ENCODE data around the gene ARHGAP45.

ARHGAP45 gene

DNA sequence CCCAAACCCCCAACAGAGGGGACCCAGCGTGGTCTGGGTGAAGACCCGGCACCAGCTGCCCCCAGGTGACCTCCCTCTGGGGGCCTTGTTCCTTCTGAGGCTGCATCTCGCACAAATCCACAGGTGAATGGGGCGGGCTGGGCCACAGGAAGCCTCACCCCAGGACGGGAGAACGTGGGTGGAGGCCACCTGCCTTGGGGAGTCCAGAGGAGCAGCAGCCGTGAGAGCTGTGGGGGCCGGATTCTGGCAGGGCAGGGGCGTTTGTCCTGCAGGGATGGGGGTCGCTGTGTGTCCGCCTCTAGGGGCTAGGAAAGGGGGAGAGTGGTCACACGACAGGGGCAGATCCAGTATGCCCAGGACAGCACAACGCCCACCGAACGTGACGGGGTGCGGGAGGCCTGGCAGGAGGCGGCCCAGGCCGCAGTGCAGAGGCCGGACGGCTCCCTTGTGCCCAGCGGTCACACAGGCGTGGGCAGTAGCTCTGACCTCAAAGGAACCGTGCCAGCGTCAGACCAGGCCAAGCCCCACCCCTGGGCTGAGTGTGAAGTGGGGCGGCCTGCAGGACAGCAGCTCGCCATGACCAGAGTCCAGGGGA is 21.5 kb downstream of the ARHGAP45 start:
- Histone ChIP-seq H3K9me2 (replicated peaks; ENCODE audit: control insufficient read depth, low read length) (no peaks in the 10 kb centered on the region), H3F3A (ENCODE audit: control insufficient read depth, insufficient read depth) (peaks cover 13% of the 10 kb centered on the region), H3K4me1 (ENCODE audit: control insufficient read depth, low read length) (peaks cover 36% of the 10 kb centered on the region), H4K20me1 (ENCODE audit: control insufficient read depth, insufficient read depth, low read depth, low read length) (peaks cover 2% of the 10 kb centered on the region; the same call in 1 of the 2 replicates), H3K9me3 (ENCODE audit: control insufficient read depth, insufficient read depth, low read length) (no peaks in the 10 kb centered on the region), H3K36me3 (ENCODE audit: control insufficient read depth, low read length) (peaks cover 88% of the 10 kb centered on the region), H3K27ac (ENCODE audit: low read depth, low read length) (peak overlapping the region; percentile 88), H3K79me2 (ENCODE audit: control insufficient read depth, low read length) (peaks cover 26% of the 10 kb centered on the region), H3K4me2 (ENCODE audit: low read length) (peak overlapping the region; percentile 61), H3K4me3 (ENCODE audit: low read length) (peak overlapping the region; percentile 37), H3K27me3 (ENCODE audit: control insufficient read depth, low read length) (no peaks in the 10 kb centered on the region)
- TF ChIP-seq EZH2phosphoT487 (IDR thresholded peaks at IDR 0.05; ENCODE audit: borderline replicate concordance, low read length): no peak
- TF ChIP-seq, protein P1, sequence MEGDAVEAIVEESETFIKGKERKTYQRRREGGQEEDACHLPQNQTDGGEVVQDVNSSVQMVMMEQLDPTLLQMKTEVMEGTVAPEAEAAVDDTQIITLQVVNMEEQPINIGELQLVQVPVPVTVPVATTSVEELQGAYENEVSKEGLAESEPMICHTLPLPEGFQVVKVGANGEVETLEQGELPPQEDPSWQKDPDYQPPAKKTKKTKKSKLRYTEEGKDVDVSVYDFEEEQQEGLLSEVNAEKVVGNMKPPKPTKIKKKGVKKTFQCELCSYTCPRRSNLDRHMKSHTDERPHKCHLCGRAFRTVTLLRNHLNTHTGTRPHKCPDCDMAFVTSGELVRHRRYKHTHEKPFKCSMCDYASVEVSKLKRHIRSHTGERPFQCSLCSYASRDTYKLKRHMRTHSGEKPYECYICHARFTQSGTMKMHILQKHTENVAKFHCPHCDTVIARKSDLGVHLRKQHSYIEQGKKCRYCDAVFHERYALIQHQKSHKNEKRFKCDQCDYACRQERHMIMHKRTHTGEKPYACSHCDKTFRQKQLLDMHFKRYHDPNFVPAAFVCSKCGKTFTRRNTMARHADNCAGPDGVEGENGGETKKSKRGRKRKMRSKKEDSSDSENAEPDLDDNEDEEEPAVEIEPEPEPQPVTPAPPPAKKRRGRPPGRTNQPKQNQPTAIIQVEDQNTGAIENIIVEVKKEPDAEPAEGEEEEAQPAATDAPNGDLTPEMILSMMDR (IDR thresholded peaks at IDR 0.05; ENCODE audit: low read depth, low read length, poor library complexity, severe bottlenecking): no peak

DNA sequence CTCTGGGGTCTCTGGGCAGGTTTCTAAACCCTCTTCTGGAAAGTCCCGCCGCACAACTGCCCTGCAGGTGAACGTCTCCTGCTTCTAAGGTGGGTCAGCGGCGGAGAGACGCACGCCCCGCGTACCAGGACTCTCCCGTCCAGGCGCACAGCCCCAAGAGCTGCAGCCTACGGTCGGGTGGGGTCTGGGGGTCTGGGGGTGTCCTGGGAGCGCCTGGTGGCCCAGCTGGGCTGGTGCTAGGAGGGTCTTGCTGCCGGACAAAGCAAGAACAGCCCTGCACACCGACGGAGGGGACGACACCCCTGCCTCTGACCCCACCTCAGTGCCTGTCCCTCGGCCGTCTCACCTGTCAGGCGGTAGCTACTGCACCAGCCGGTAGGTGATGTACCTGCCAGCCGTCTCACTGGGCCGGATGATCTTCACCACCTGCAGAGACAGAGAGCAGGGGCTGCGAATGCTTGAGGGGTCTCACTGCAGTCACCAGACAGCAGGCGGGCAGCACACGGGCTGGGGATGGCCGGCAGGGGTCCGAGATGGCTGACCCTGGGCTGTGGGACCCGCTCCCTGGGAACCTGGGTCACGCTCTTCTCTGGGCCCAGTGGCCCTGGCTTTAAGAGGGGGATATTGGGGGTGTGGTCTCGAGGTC is 22.3 kb downstream of the ARHGAP45 start:
- H3K9me2 ChIP-seq (replicated peaks; ENCODE audit: control insufficient read depth, low read length): no peaks in the 10 kb centered on the region
- peaks cover 88% of the 10 kb centered on the region for H3K36me3 ChIP-seq (ENCODE audit: control insufficient read depth, low read length)
- peaks cover 10% of the 10 kb centered on the region for H4K20me1 ChIP-seq (ENCODE audit: control insufficient read depth, insufficient read depth, low read depth, low read length)
- peak overlapping the region; percentile 61 for H3K4me2 ChIP-seq (ENCODE audit: low read length)
- H3K27me3 ChIP-seq (ENCODE audit: control insufficient read depth, low read length): no peaks in the 10 kb centered on the region
- peaks cover 13% of the 10 kb centered on the region for H3F3A ChIP-seq (ENCODE audit: control insufficient read depth, insufficient read depth)
- TF ChIP-seq, protein P1 (IDR thresholded peaks at IDR 0.05; ENCODE audit: low read depth, low read length, poor library complexity, severe bottlenecking): no peak
- TF ChIP-seq EZH2phosphoT487 (IDR thresholded peaks at IDR 0.05; ENCODE audit: borderline replicate concordance, low read length): no peak
- H3K27ac ChIP-seq (ENCODE audit: low read depth, low read length): peak overlapping the region; percentile 88; the same call in 1 of the 2 replicates
- H3K79me2 ChIP-seq (ENCODE audit: control insufficient read depth, low read length): peaks cover 33% of the 10 kb centered on the region
- no peak overlapping the region for H3K4me3 ChIP-seq (ENCODE audit: low read length)
- H3K4me1 ChIP-seq (ENCODE audit: control insufficient read depth, low read length): peaks cover 43% of the 10 kb centered on the region
- no peaks in the 10 kb centered on the region for H3K9me3 ChIP-seq (ENCODE audit: control insufficient read depth, insufficient read depth, low read length)

GRCh38 chr19:1089891-1090290 is 22.9 kb downstream of the ARHGAP45 start:
- peaks cover 15% of the 10 kb centered on the region for H4K20me1 ChIP-seq (ENCODE audit: control insufficient read depth, insufficient read depth, low read depth, low read length)
- peaks cover 44% of the 10 kb centered on the region for H3K4me1 ChIP-seq (ENCODE audit: control insufficient read depth, low read length)
- H3K27me3 ChIP-seq (ENCODE audit: control insufficient read depth, low read length): no peaks in the 10 kb centered on the region
- H3K27ac ChIP-seq (ENCODE audit: low read depth, low read length): no peak overlapping the region
- no peak overlapping the region for H3K4me3 ChIP-seq (ENCODE audit: low read length)
- peaks cover 88% of the 10 kb centered on the region for H3K36me3 ChIP-seq (ENCODE audit: control insufficient read depth, low read length)
- H3K9me2 ChIP-seq (replicated peaks; ENCODE audit: control insufficient read depth, low read length): no peaks in the 10 kb centered on the region
- TF ChIP-seq, protein P1 (IDR thresholded peaks at IDR 0.05; ENCODE audit: low read depth, low read length, poor library complexity, severe bottlenecking): no peak
- no peak for TF ChIP-seq EZH2phosphoT487 (IDR thresholded peaks at IDR 0.05; ENCODE audit: borderline replicate concordance, low read length)
- peaks cover 13% of the 10 kb centered on the region for H3F3A ChIP-seq (ENCODE audit: control insufficient read depth, insufficient read depth)
- no peak overlapping the region for H3K4me2 ChIP-seq (ENCODE audit: low read length)
- peaks cover 39% of the 10 kb centered on the region for H3K79me2 ChIP-seq (ENCODE audit: control insufficient read depth, low read length)
- no peaks in the 10 kb centered on the region for H3K9me3 ChIP-seq (ENCODE audit: control insufficient read depth, insufficient read depth, low read length)

Data from DOHH2 (cell line).